ENCODE data around the gene NPY. TPM values are rescaled to one million over a fixed set of nuclear protein-coding genes. Genes with fewer than 3 reads are reported as not detected.

Gene NPY
- total and polyA plus RNA-seq, 7 donors, result 0.50 to 7.5 (median 6.5) TPM; not detected in 4

GRCh38 chr7:24340727-24341126 lies 56.7 kb downstream of the NPY start:
- no peak for DNase-seq
- no peaks in the 10 kb centered on the region for H3K9me3 ChIP-seq
- 82 to 87% methylated on average over 3 of the region's 3 CpGs for WGBS, 2 donors
- intact Hi-C loops (cut with DNase I), result no loop called here
- H3K4me1 ChIP-seq, result no peaks in the 10 kb centered on the region
- no peaks in the 10 kb centered on the region for H3K27me3 ChIP-seq
- TF ChIP-seq EP300 (IDR thresholded peaks at IDR 0.05), result no peak
- no peak for TF ChIP-seq CTCF (IDR thresholded peaks at IDR 0.05)
- no peak for TF ChIP-seq POLR2AphosphoS5 (IDR thresholded peaks at IDR 0.05)
- TF ChIP-seq POLR2A (IDR thresholded peaks at IDR 0.05), result no peak
- no peak overlapping the region for H3K27ac ChIP-seq
- H3K4me3 ChIP-seq, result no peak overlapping the region
- H3K36me3 ChIP-seq, result no peaks in the 10 kb centered on the region

Data from sigmoid colon (tissue), 7 donors.